ENCODE data around the gene DUSP22. TPM values are rescaled to one million over a fixed set of nuclear protein-coding genes. Genes with fewer than 3 reads are reported as not detected.

DUSP22 gene
- total and polyA plus RNA-seq, 4 donors: 9.5 to 31.0 (median 20.1) TPM

- H3K9me3 ChIP-seq (ENCODE audit: control insufficient read depth in 4 of 4, low read length in 3 of 4): peaks cover 0 to 12% (median 3%) of the 10 kb centered on the region in 4 donors
- H3K9ac ChIP-seq (ENCODE audit: low read depth in 1 of 2, low read length in 2 of 2): no peak overlapping the region
- no peaks in the 10 kb centered on the region for H3K36me3 ChIP-seq (ENCODE audit: control insufficient read depth in 4 of 4, insufficient read depth in 3 of 4, low read depth in 1 of 4, low read length in 3 of 4)
- no peak overlapping the region for H3K27ac ChIP-seq (ENCODE audit: low read depth in 1 of 2, low read length in 2 of 2)
- peaks cover 0 to 6% (median 3%) of the 10 kb centered on the region in 4 donors for H3K27me3 ChIP-seq (ENCODE audit: control insufficient read depth in 4 of 4, insufficient read depth in 4 of 4, low read length in 3 of 4)
- H3K4me1 ChIP-seq (ENCODE audit: control insufficient read depth in 4 of 4, insufficient read depth in 4 of 4, low read length in 3 of 4): peaks cover 2 to 6% (median 4%) of the 10 kb centered on the region in 4 donors
- DNase-seq (ENCODE audit: low spot score): no peak
- WGBS: 70% methylated on average over 6 of the region's 6 CpGs
- H3K4me3 ChIP-seq (ENCODE audit: low read depth in 1 of 3, low read length in 3 of 3): no peak overlapping the region
- no peak for TF ChIP-seq NR2F2 (IDR thresholded peaks at IDR 0.05)
- no peak for TF ChIP-seq HNF4G (IDR thresholded peaks at IDR 0.05)
These were observed 73.5 kb downstream of the DUSP22 start for GRCh38 chr6:365835-366234.

- Histone ChIP-seq H3K27me3 (ENCODE audit: control insufficient read depth in 4 of 4, insufficient read depth in 4 of 4, low read length in 3 of 4) (peaks cover 0 to 6% (median 3%) of the 10 kb centered on the region in 4 donors), H3K9ac (ENCODE audit: low read depth in 1 of 2, low read length in 2 of 2) (no peak overlapping the region), H3K4me3 (ENCODE audit: low read depth in 1 of 3, low read length in 3 of 3) (no peak overlapping the region), H3K36me3 (ENCODE audit: control insufficient read depth in 4 of 4, insufficient read depth in 3 of 4, low read depth in 1 of 4, low read length in 3 of 4) (no peaks in the 10 kb centered on the region), H3K9me3 (ENCODE audit: control insufficient read depth in 4 of 4, low read length in 3 of 4) (peaks cover 0 to 12% (median 3%) of the 10 kb centered on the region in 4 donors), H3K4me1 (ENCODE audit: control insufficient read depth in 4 of 4, insufficient read depth in 4 of 4, low read length in 3 of 4) (peaks cover 0 to 3% (median 1%) of the 10 kb centered on the region in 4 donors), H3K27ac (ENCODE audit: low read depth in 1 of 2, low read length in 2 of 2) (no peak overlapping the region)
- TF ChIP-seq RXRA (IDR thresholded peaks at IDR 0.05): no peak
- TF ChIP-seq FOXA1 (IDR thresholded peaks at IDR 0.05): no peak
- no peak for DNase-seq (ENCODE audit: low spot score)
- WGBS: 74% methylated on average over 19 of the region's 19 CpGs
These were observed 74.4 kb downstream of the DUSP22 start for GRCh38 chr6:366389-367297.

GRCh38 chr6:367298-367794, 75.1 kb downstream of the DUSP22 start:
- H3K27me3 ChIP-seq (ENCODE audit: control insufficient read depth in 4 of 4, insufficient read depth in 4 of 4, low read length in 3 of 4): peaks cover 0 to 6% (median 3%) of the 10 kb centered on the region in 4 donors
- no peak for TF ChIP-seq HNF4A (conservative IDR thresholded peaks at IDR 0.05)
- no peak for TF ChIP-seq RXRA (IDR thresholded peaks at IDR 0.05)
- TF ChIP-seq ATF3 (IDR thresholded peaks at IDR 0.05): no peak
- TF ChIP-seq MAX (IDR thresholded peaks at IDR 0.05): no peak
- TF ChIP-seq CTCF (IDR thresholded peaks at IDR 0.05; ENCODE audit: low read depth, low read length, missing input control): no peak
- TF ChIP-seq EGR1 (IDR thresholded peaks at IDR 0.05; ENCODE audit: low read depth in 2 of 2): no peak
- TF ChIP-seq FOXA2 (IDR thresholded peaks at IDR 0.05): no peak
- TF ChIP-seq REST (IDR thresholded peaks at IDR 0.05): no peak

More at GRCh38 chr6:367298-367794, 75.1 kb downstream of the DUSP22 start:
- no peaks in the 10 kb centered on the region for H3K4me1 ChIP-seq (ENCODE audit: control insufficient read depth in 4 of 4, insufficient read depth in 4 of 4, low read length in 3 of 4)
- no peak overlapping the region for H3K9ac ChIP-seq (ENCODE audit: low read depth in 1 of 2, low read length in 2 of 2)
- WGBS: 76% methylated on average over 8 of the region's 8 CpGs
- H3K9me3 ChIP-seq (ENCODE audit: control insufficient read depth in 4 of 4, low read length in 3 of 4): peaks cover 0 to 12% (median 3%) of the 10 kb centered on the region in 4 donors
- H3K4me3 ChIP-seq (ENCODE audit: low read depth in 1 of 3, low read length in 3 of 3): no peak overlapping the region
- no peaks in the 10 kb centered on the region for H3K36me3 ChIP-seq (ENCODE audit: control insufficient read depth in 4 of 4, insufficient read depth in 3 of 4, low read depth in 1 of 4, low read length in 3 of 4)
- DNase-seq (ENCODE audit: low spot score): no peak
- H3K27ac ChIP-seq (ENCODE audit: low read depth in 1 of 2, low read length in 2 of 2): no peak overlapping the region
